HG02759 (cell line): ENCODE results near the gene HSD17B14.
"Not testable (repeated sequence)": the region's sequence is repeated elsewhere in the genome, so short reads cannot be mapped to it uniquely, and the experiment has no call there.

Experiments used
- ATAC-seq: cut with Tn5 transposase; IDR thresholded peaks from one replicate; pipeline ENCODE4 v1.9.1; 2021; ENCODE audit warnings: mild to moderate bottlenecking, moderate library complexity; ENCODE audit not compliant: unreplicated experiment

HSD17B14 gene

GRCh38 chr19:48867746-48868113 lies 31.4 kb upstream of the HSD17B14 start:
- ATAC-seq = no peak

DNA sequence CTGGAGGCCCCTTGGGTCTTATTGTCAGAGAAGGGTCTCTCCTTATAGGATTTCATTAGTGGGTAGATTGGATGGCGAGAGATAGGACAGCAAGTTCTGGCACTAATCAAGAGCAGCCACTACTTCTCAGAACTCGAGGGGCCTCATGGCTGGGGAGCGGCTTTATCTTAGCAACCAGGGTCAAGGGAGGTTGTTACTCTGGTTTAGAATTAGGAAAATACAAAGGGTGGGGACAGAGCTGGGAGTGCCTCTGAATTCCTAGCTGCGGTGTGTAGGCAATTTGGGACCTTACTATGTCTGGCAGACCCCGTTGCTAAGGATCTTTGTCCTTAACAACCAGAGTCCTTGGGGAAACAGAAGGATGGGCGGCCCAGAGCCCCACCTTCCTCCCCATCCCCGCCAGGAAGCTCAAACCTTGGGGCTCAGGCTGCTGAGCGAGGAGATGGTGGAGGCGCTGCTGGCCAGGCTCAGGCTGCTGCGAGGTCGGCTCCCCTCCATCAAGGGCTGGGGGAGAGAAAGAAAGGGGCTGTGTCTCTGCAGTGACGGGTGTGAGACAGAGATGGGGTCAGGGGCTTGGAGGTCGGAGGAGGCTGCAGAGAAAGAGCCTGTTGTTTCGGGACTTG lies 30.9 kb upstream of the HSD17B14 start:
- ATAC-seq = no peak

- ATAC-seq = no peak
Measured at GRCh38 chr19:48866692-48867091, 30.4 kb upstream of the HSD17B14 start.

DNA sequence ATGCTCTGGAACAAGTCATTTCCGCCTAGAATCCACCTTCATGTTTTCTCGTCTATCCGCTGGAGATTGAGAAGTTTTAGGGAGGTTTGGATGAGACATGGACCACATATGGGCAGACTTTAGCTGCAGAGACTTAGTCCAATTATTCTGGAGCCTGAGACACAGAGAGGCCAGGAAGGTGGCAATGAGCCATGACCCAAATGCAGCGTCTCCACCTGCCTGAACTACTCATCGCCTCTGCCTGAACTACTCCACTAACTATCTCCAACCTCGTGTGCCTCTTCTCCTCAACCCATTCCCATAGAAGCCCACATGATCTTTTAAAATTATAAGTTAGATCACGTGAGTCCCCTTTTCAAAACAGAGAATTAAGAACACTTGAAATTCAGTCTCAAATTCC lies 26.5 kb upstream of the HSD17B14 start:
- no peak for ATAC-seq

DNA sequence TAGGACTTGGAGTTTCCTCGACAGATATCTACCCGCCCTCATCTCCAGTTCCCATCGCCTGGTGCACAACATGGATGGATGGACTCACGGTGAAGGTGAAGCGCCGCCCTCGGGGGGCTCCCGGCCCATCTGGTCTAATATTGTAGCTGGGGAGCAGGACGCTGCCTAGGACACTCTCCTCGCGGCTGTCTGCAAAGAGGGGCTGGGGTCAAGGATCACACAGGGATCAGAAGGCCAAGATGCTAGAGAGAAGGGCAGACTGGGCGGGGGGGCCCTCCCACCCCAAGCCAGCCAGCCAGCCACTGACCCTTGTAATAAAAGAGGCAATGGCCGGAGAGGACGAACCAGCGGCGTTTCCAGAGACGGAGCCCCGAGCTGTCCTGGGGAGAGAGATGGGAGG lies 25.0 kb upstream of the HSD17B14 start:
- ATAC-seq = no peak

DNA sequence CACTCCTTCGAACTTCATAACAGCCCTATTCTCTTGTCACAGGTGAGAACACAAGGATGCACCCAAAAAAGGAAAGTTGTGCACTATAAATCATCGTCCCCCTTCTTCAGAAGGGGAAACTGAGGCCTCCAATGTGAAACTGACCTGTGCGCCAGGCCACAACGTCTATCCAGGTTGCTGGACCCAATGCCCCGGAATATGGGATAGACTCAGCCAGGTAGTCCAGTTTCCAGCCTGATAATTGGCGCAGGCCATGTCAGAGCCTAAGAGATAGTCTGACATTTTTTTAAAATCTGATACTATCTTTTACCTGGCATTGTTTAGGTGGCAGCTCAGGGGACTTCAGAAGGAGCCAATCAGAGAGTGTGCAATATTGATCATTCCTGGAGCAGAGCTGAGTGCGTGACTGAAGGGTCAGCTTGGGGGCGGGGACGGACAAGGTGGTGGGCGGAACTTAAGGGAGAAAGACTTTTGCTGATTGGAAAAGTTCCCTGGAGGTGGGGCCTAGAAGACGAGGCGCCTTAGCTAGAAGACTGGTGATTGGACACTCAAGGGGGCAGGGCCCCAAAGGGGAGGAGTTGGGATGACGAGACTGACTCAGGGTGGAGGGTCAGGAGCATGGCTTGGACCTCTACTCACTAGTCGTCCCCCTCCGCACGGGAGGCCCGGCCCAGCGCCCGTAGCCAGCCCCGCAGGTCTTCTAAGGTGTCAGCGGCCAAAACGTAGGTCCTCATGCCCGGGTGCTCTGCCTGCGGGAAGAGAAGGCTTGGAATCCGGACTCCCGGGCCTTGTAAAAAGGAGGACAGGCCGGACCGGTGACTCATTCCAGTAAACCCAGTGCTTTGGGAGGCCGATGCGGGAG lies 23.7 kb upstream of the HSD17B14 start:
- ATAC-seq = no peak

DNA sequence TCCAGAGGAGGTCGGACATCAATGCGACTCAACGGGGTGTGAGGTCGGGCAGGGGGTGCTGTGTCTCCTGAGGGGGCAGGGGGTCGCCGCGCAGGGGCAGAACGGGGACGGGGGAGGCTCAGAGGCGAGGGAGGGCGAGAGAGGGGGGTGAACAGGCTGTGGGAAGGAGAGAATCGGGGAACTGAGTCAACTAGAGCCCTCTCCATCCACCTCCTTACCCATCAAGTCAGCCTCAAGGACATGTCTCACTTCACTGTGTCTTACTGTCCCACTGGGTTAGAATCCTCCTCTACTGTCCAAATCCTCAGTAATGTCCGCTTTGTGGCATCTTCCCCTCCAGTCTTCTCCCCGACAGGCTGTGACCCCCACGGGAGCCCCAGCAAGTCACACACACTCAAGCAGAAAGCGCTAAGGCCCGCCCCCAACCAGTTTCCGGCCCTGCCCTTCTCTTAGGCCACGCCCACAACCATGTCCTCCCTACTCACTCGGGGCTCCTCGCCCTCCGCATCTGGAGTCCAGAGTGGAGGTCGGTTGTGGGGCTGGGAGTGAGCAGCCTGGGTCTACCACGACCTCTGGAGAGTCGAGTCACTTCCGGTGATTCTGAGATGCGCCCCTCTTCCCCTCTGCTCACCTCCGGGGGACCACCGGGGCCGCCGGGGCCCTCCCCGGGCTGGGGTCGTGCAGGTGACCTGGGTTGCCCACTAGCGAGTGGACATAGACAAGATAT lies 22.9 kb upstream of the HSD17B14 start:
- peak; percentile 70 for ATAC-seq

DNA sequence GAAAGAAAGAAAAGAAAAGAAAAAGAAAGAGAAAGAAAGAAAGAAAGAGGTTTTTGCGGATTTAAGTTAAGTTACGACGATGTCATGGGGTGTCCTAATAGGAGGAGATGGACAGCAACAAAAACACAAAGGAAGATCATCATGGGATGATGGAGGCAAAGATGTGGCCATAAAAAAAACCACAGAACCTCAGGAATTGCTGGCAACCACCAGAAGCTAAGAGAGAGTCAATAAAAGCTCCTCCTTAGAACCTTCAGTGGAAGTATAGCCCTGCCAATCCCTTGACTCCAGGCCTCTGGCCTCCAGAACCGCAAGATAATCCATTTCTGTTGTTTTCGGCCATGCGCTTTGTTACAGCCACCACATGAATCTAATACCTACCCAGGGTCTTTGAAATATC lies 20.6 kb upstream of the HSD17B14 start:
- ATAC-seq = no peak

- no peak for ATAC-seq
Measured at GRCh38 chr19:48854103-48854502, 17.8 kb upstream of the HSD17B14 start.

DNA sequence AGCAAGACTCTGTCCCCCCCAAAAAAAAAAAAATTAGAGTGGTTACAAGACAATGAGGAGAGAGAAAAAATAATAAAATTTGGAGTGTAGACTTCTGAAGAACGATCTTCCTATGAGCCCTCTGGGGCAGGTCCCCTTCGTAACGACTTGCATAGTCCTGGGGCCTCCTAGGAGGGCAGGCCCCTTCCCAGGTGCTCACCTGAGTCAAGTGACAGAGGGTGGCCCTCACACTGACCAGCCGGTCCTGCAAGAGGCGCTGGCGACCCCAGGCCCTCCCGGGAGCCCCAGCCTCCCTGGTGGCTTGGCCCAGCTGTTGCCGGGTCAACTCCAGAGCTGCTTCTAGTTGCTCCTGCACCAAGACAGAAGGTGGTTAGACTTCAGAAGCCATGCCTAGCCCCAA lies 17.2 kb upstream of the HSD17B14 start:
- ATAC-seq = no peak

GRCh38 chr19:48852292-48852691 lies 16.0 kb upstream of the HSD17B14 start:
- ATAC-seq = no peak

DNA sequence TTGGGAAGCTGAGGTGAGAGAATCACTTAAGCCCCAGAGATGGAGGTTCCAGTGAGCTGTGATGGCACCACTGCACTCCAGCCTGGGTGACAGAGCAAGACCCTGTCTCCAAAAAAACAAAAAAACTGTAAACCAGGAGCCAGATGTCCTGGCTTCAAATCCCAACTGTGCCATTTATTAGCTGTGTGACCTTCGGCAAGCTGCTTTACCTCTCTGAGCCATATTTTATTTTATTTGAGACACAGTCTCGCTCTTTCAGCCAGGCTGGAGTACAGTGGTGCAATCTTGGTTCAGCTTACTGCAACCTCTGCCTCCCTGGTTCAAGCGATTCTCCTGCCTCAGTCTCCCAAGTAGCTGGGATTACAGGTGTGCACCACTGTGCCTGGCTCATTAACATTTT lies 10.4 kb upstream of the HSD17B14 start:
- not testable (repeated sequence) for ATAC-seq

DNA sequence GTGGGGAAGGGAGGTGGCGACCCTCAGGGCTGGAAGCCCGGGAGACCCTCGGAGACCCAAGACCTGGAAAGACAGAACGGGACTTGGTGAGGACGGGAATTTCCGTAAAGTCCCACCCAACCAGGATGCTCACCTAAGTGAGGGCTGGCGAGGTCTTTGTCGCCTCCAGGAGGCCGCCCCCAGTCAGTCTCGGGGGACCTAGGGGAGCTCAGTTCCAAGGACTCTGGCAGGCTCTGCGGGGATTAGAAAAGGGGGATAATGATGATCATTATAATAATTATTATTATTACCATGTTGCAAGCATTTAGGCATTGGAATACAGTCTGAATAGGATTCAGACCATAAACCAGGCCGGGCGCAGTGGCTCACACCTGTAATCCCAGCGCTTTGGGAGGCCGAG lies 9.1 kb upstream of the HSD17B14 start:
- ATAC-seq = no peak

- no peak for ATAC-seq
Measured at GRCh38 chr19:48844472-48844871, 8.2 kb upstream of the HSD17B14 start.

GRCh38 chr19:48842789-48843162 lies 6.5 kb upstream of the HSD17B14 start:
- ATAC-seq = no peak

- no peak for ATAC-seq
Measured at GRCh38 chr19:48841571-48841970, 5.3 kb upstream of the HSD17B14 start.

DNA sequence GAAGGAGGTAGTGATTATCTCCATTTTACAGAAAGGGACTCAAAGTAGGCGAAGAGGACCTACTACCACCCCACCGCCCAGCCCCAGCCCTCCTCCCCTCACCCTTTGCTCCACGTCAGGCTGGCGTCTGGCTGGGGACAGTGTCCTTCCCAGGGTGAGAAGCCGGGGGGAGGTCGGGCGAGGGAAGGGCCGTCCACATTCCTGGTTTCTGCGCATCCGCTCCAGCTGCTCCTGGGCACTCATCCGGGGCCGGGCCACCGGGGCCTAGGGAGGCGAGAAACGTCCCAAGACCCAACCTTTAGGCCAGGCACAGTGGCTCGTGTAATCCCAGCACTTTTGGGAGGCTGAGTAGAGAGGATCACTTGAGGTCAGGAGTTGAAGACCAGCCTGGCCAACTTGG lies 4.8 kb upstream of the HSD17B14 start:
- no peak for ATAC-seq

DNA sequence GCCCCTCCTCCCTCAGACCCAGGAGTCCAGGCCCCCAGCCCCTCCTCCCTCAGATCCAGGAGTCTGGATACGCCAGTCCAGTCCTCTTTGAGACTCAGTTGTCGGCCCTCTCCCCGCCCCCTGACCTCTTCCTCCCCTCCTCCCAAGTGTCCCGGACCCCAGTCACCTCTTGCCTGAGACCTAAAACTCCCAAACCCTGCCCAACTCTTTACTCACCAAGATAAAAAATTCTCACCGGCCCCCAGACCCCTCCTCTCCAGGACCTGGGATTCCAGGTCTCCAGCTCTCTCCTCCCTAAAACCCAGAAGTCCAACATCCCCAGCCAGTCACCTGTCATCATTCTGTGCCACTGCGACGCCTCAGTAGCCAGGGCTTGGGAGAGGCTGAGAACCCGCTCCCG lies 1.4 kb upstream of the HSD17B14 start:
- no peak for ATAC-seq

GRCh38 chr19:48837051-48837524 lies 797 bp upstream of the HSD17B14 start:
- ATAC-seq = peak; percentile 64

- peak; percentile 78 for ATAC-seq
Measured at GRCh38 chr19:48835734-48836088, 580 bp downstream of the HSD17B14 start.

- no peak for ATAC-seq
Measured at GRCh38 chr19:48833977-48834376, 2.3 kb downstream of the HSD17B14 start.

DNA sequence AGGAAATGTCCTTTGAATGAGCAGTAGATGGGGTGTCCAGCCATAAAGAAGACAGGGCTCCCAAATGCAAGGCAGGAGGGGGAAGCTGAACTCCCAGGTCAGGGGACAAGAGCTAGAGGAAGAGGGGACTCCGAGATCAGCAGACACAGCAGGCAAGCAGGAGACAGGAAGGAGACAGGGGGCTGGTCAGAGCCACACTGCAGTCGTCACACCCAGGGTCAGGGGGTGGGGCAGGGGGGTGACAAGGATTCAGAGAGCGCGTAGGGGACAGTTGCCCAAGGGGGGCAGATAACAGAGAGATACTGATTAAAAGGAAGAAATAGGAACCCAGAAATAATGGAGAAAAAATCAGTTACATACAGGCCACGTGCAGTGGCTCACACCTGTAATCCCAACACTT lies 3.2 kb downstream of the HSD17B14 start:
- ATAC-seq = no peak
